HUES48 (cell line): Measurements from ENCODE around the gene LEAP2.
A peak's percentile ranks its signal among the peaks of the same experiment; 100 is the strongest.

ENCODE experiments used
- H3K27ac ChIP-seq: one replicate; pipeline ENCODE4 v1.7.0; 2013; ENCODE audit warnings: low read depth, low read length, inconsistent platforms
- H3K27me3 ChIP-seq: 2 replicates; pipeline ENCODE4 v1.6.1; 2013; ENCODE audit warnings: mild to moderate bottlenecking, low read length; ENCODE audit not compliant: control insufficient read depth, insufficient read depth
- H3K36me3 ChIP-seq: 2 replicates; pipeline ENCODE4 v1.6.1; 2013; ENCODE audit warnings: low read length; ENCODE audit not compliant: control insufficient read depth, insufficient read depth
- H3K4me1 ChIP-seq: 2 replicates; pipeline ENCODE4 v1.6.1; 2013; ENCODE audit warnings: mild to moderate bottlenecking, low read length; ENCODE audit not compliant: control insufficient read depth, insufficient read depth
- H3K4me3 ChIP-seq: 2 replicates; pipeline ENCODE4 v1.5.1; 2013; ENCODE audit warnings: mild to moderate bottlenecking, low read depth, low read length
- H3K9ac ChIP-seq: 2 replicates; pipeline ENCODE4 v1.6.1; 2013; ENCODE audit warnings: mild to moderate bottlenecking, low read depth, low read length, moderate library complexity
- H3K9me3 ChIP-seq: 2 replicates; pipeline ENCODE4 v1.6.1; 2013; ENCODE audit warnings: low read length; ENCODE audit not compliant: control insufficient read depth, insufficient read depth

Gene LEAP2

GRCh38 chr5:132831095-132831860, 42.2 kb upstream of the LEAP2 start:
- H3K4me3 ChIP-seq = peak overlapping the region; percentile 69; the same call in 1 of the 2 replicates
- no peak overlapping the region for H3K27ac ChIP-seq
- H3K9me3 ChIP-seq = no peaks in the 10 kb centered on the region
- no peaks in the 10 kb centered on the region; the same call in 1 of the 2 replicates for H3K4me1 ChIP-seq
- H3K9ac ChIP-seq = no peak overlapping the region
- H3K36me3 ChIP-seq = no peaks in the 10 kb centered on the region
- H3K27me3 ChIP-seq = peaks cover 58% of the 10 kb centered on the region

GRCh38 chr5:132832612-132833011, 40.9 kb upstream of the LEAP2 start:
- no peaks in the 10 kb centered on the region for H3K4me1 ChIP-seq
- no peak overlapping the region for H3K27ac ChIP-seq
- H3K9ac ChIP-seq = no peak overlapping the region
- H3K4me3 ChIP-seq = no peak overlapping the region
- peaks cover 47% of the 10 kb centered on the region for H3K27me3 ChIP-seq
- no peaks in the 10 kb centered on the region for H3K36me3 ChIP-seq
- H3K9me3 ChIP-seq = no peaks in the 10 kb centered on the region

- H3K36me3 ChIP-seq = no peaks in the 10 kb centered on the region
- H3K4me3 ChIP-seq = no peak overlapping the region
- H3K27me3 ChIP-seq = peaks cover 32% of the 10 kb centered on the region
- no peak overlapping the region for H3K9ac ChIP-seq
- no peaks in the 10 kb centered on the region for H3K4me1 ChIP-seq
- no peaks in the 10 kb centered on the region for H3K9me3 ChIP-seq
- no peak overlapping the region for H3K27ac ChIP-seq
Observed at GRCh38 chr5:132834057-132834456, 39.4 kb upstream of the LEAP2 start.

- no peak overlapping the region for H3K9ac ChIP-seq
- H3K4me3 ChIP-seq = no peak overlapping the region
- no peaks in the 10 kb centered on the region for H3K36me3 ChIP-seq
- peaks cover 6% of the 10 kb centered on the region; the same call in 1 of the 2 replicates for H3K27me3 ChIP-seq
- no peak overlapping the region for H3K27ac ChIP-seq
- H3K4me1 ChIP-seq = no peaks in the 10 kb centered on the region
- no peaks in the 10 kb centered on the region for H3K9me3 ChIP-seq
Observed at GRCh38 chr5:132836852-132837251, 36.6 kb upstream of the LEAP2 start.

- Histone ChIP-seq H3K9ac (no peak overlapping the region), H3K36me3 (no peaks in the 10 kb centered on the region), H3K27ac (no peak overlapping the region), H3K27me3 (peaks cover 2% of the 10 kb centered on the region; the same call in 1 of the 2 replicates), H3K4me1 (no peaks in the 10 kb centered on the region), H3K4me3 (no peak overlapping the region), H3K9me3 (no peaks in the 10 kb centered on the region)
Observed at GRCh38 chr5:132837868-132838267, 35.6 kb upstream of the LEAP2 start.

GRCh38 chr5:132838516-132839282, 34.8 kb upstream of the LEAP2 start:
- H3K9ac ChIP-seq = no peak overlapping the region
- H3K36me3 ChIP-seq = no peaks in the 10 kb centered on the region
- H3K4me3 ChIP-seq = no peak overlapping the region
- H3K9me3 ChIP-seq = no peaks in the 10 kb centered on the region
- H3K27me3 ChIP-seq = no peaks in the 10 kb centered on the region
- H3K4me1 ChIP-seq = no peaks in the 10 kb centered on the region
- H3K27ac ChIP-seq = no peak overlapping the region

GRCh38 chr5:132839426-132840301, 33.8 kb upstream of the LEAP2 start:
- Histone ChIP-seq H3K4me3 (no peak overlapping the region), H3K27me3 (no peaks in the 10 kb centered on the region), H3K9me3 (no peaks in the 10 kb centered on the region), H3K36me3 (no peaks in the 10 kb centered on the region), H3K27ac (no peak overlapping the region), H3K9ac (no peak overlapping the region), H3K4me1 (no peaks in the 10 kb centered on the region)

- Histone ChIP-seq H3K36me3 (no peaks in the 10 kb centered on the region), H3K27ac (no peak overlapping the region), H3K4me3 (no peak overlapping the region), H3K27me3 (no peaks in the 10 kb centered on the region), H3K9ac (no peak overlapping the region), H3K9me3 (no peaks in the 10 kb centered on the region), H3K4me1 (no peaks in the 10 kb centered on the region)
Observed at GRCh38 chr5:132840313-132840712, 33.2 kb upstream of the LEAP2 start.

GRCh38 chr5:132840896-132841295, 32.6 kb upstream of the LEAP2 start:
- H3K27me3 ChIP-seq = no peaks in the 10 kb centered on the region
- no peaks in the 10 kb centered on the region for H3K4me1 ChIP-seq
- H3K4me3 ChIP-seq = no peak overlapping the region
- no peak overlapping the region for H3K27ac ChIP-seq
- no peaks in the 10 kb centered on the region for H3K36me3 ChIP-seq
- H3K9me3 ChIP-seq = no peaks in the 10 kb centered on the region
- no peak overlapping the region for H3K9ac ChIP-seq

- no peaks in the 10 kb centered on the region for H3K9me3 ChIP-seq
- H3K27me3 ChIP-seq = no peaks in the 10 kb centered on the region
- no peak overlapping the region for H3K4me3 ChIP-seq
- H3K4me1 ChIP-seq = no peaks in the 10 kb centered on the region
- no peak overlapping the region for H3K9ac ChIP-seq
- no peaks in the 10 kb centered on the region for H3K36me3 ChIP-seq
- no peak overlapping the region for H3K27ac ChIP-seq
Observed at GRCh38 chr5:132841305-132841704, 32.2 kb upstream of the LEAP2 start.
